Epithelial cell of proximal tubule (primary cell): ENCODE measurements around the gene CPEB4. TPM values are rescaled to one million over a fixed set of nuclear protein-coding genes. Genes with fewer than 3 reads are reported as not detected.

Source experiments
- DNase-seq: peaks from one replicate; pipeline ENCODE4 v3.0.0-alpha.2; 2011; ENCODE audit warnings: low read depth
- H3K4me3 ChIP-seq: 2 replicates; pipeline ENCODE4 v1.5.1; 2011; ENCODE audit warnings: low read depth, mild to moderate bottlenecking, low read length
- total RNA-seq: library from RNA; depleted of rRNA; stranded (reverse); fragments of >200 nt; gene quantifications from 2 replicates; pipeline ENCODE4 v1.2.3, GENCODE V29; 2015
- TF ChIP-seq, protein P1 (sequence below): conservative IDR thresholded peaks from 2 replicates; pipeline ENCODE4 v1.5.1; 2012; ENCODE audit warnings: low read depth, mild to moderate bottlenecking, low read length

CPEB4 gene
- total RNA-seq, 1 donor from 2014 or later = 17.5 TPM

DNA sequence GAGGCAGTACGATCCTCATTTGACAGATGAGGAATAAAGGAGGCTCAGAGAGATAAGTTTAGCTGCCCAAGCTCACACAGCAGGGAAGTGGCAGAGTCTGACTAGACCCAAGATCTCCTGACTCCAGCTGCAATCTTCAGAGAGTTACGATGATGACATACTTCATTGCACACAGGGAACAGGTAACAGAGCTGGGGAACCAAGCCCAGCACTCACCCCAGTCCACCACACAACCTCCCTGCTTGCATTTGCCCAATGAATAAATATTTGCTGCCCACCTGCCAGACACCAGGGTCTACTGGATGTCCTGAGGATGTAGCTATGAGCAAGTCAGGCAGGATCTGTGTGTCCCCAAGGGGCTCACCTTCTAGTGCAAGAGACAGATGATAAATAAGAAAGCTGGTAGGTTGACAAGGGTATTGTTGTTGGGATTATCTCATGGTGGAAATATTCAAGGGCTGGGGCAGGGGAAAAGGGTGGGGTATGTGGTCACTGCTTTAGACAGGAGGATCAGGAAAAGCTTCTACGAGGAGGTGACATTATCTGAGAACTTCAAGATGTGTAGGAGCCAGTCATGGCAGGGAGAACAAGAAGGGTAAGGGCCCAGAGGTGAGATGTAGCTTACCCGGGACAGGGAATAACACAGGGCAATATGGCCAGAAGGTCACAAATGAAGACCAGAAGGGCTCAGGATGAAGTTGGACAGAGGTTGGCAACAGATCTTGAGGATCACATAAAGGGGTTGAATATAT is 28.6 kb upstream of the CPEB4 start:
- TF ChIP-seq, protein P1, sequence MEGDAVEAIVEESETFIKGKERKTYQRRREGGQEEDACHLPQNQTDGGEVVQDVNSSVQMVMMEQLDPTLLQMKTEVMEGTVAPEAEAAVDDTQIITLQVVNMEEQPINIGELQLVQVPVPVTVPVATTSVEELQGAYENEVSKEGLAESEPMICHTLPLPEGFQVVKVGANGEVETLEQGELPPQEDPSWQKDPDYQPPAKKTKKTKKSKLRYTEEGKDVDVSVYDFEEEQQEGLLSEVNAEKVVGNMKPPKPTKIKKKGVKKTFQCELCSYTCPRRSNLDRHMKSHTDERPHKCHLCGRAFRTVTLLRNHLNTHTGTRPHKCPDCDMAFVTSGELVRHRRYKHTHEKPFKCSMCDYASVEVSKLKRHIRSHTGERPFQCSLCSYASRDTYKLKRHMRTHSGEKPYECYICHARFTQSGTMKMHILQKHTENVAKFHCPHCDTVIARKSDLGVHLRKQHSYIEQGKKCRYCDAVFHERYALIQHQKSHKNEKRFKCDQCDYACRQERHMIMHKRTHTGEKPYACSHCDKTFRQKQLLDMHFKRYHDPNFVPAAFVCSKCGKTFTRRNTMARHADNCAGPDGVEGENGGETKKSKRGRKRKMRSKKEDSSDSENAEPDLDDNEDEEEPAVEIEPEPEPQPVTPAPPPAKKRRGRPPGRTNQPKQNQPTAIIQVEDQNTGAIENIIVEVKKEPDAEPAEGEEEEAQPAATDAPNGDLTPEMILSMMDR = no peak
- no peak for DNase-seq
- no peak overlapping the region for H3K4me3 ChIP-seq

DNA sequence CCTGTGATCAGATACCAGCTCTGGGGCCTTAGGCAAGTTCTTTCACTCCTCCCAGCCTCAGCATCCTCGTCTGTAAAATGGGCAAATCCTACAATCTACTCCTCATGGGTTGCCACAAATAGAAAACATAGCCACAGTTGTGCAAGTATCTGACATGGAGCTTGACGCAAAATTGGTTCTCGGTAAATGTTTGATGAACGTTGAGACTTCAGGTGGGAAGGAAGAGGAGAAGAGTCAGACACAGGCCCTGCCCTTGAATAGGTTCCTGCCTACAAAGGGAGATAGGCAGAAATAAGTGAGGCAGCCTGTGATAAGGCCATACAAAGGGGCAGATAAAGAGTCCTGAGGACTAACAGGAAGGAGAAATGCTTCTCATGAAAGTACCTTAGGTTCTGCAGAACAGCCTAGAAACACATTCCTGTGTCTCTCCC is 26.1 kb upstream of the CPEB4 start:
- TF ChIP-seq, protein P1 = no peak
- DNase-seq = no peak
- H3K4me3 ChIP-seq = no peak overlapping the region

DNA sequence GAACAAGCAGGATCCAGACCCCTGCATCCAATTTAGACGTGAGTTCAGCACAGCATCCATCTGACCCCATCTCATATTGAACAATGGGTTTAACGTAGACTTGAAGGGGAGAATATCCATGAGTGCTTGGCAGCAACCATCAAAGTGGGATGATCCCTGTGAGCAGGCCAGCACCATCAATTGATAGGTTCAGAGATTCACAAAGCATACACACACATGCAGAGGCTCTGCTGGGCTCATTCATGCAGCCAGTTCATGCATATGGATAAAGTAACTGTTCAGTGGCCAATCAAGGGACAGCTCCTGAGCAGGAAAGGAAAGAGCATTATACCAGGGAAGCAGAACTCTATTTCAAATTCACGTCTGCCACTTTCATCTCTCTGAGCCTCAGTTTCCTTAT is 24.8 kb upstream of the CPEB4 start:
- no peak overlapping the region for H3K4me3 ChIP-seq
- TF ChIP-seq, protein P1 = no peak
- no peak for DNase-seq

DNA sequence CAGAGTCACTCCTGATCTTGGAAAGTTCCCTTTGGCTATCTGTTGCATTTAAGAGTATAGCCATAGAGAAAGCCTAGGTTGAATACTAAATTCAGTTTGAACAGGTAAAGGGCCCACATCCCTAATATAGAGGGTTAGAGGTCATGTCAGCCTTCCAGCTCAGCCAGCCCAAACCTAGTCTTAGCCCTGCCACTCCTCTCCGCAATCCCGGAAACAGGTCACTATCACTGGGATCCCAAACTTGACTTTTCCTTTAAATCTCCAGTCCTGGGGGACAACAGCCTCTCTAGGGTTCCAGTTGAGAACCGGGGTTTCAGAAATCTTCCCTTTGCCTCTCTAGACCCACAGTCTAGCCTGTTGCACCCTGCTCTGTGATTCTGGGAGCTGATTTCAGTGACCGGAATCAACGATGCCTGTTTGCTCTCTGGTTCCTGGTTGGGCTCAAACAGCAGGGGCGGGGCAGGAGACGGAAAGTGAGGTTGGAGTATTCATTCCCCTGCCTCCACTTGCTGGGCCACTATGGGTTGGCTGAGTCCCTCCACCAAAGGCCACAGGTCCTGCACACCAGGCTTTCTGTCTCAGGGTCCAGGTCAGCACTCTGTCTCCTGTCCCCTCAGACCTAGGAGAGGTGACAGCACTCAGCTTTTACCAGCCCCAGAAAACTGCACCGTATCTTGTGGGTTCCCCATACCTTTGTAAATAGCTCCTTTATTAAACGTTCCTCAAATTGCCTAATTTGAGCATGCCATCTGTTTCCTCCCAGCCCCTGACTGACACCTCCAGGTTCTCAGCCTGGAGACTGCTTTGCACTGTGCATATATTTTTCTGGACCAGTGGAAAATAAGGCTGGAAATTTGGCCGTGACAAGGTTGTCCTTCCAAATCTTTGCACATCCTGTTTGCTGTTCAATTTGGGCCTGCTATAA is 23.8 kb upstream of the CPEB4 start:
- TF ChIP-seq, protein P1 = no peak
- H3K4me3 ChIP-seq = no peak overlapping the region
- DNase-seq = no peak

DNA sequence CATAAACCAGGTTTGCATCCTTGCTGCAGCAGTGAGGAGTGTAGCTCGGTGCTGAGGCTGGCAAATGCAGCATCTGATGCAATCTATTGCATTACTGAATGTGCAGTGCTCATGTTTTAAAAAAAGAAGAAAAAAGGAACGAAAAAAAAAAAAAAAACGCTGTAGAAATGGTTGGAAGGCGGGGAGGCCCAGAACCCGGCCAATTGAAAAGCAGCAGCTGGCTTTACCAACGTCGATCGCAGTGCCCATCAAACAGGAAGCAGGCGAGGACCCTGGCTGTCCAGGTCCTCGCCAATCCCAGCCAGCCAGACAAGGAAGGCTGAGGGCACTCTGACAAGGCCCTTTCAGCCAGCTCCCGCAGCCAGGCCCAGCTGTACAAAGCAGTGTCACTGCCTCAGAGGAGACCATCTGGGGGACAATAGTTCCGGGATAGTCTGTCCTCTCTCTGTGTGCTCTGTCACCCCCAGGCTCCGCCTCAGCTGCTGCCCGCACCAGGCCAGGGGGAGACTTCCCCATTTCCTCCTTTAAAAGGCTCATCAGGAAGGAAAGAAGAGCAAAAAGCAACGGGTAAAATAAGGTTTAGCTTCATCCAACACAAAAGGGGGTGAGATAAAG is 21.8 kb upstream of the CPEB4 start:
- no peak for DNase-seq
- TF ChIP-seq, protein P1 = no peak
- no peak overlapping the region for H3K4me3 ChIP-seq

DNA sequence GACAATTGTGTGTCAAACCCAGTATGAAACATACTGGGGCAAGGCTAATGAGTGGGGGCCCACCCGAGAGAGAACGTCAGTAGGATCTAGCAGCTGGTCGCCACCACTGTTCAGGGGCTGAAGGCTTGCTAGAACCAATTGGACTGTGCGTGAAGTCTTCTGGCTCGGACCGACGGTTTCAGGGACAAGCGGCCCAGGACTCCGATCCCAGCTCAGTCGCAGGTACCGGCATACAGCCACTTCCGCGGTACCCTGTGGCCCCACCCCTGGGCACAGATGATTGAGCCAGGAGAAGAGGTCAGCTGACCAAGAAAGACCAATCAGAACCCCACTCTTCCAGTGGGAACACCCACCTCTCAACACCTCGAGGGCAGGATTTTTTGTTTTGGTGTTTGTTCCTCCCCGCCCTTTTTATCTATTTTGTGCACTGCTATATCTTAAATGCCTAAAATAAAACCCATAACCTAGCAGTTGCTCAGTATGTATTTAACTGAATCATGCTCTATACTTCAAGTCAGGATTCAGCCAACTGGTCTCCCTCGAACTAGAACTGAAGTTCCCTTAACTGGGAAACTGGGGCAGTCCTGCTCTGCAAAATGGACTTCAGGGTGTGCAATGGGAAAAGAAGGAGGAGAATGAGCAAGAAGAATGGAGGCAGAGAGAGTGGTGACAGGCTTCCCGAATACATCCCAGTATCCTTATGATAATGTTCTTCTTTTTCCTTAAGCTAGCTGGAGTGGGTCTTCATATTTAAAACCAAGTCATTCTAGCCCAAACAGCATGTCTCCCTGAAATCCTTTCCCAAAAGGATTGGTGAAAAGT is 21.1 kb upstream of the CPEB4 start:
- TF ChIP-seq, protein P1 = no peak
- no peak overlapping the region for H3K4me3 ChIP-seq
- no peak for DNase-seq
